ENCODE results near the gene RSPH6A. TPM values are rescaled to one million over a fixed set of nuclear protein-coding genes. Genes with fewer than 3 reads are reported as not detected.

RSPH6A gene
- total and polyA plus RNA-seq, 2 of the 13 experiments (the other 11 are each of a cell fraction or from before 2014, with no cell fraction given): 0.07 TPM; not detected in 1

DNA sequence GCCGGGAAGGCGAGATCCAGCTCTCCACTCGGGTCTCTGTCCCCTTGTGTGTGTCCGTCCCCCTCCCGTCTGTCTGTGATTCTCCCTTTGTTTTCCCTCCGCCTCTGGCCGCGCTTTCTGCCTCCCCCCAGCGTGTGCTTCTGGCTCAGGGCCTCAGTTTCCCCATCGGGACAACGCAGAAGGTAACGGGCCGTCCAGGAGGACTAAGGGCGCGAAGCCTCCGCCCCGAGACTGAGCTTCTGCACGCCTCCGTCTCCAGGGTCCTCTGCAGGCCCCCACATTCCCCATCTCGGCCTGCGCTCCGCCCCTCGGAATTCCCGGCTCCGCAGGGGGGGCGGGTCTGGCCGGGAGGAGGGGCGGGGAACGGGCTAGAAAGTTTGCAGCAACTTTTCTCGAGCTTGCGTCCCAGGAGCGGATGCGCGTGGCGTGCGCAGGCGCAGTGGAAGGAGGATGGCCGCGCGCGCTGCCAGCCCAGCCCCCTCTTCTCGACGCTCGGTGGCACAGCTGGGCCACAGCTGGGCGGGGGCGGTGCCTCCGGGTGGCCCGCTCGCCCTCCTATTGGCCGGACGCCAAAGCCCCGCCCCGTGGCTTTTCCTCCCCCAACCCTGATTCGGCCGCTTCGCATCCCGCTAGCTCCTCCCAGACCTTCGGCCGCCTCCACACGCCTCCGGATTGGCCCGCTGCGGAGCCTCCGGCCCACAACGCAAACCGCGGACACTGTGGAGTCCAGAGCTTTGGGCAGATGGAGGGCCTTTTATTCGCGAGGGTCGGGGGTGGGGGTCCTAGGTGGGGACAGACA lies 45.9 kb downstream of the RSPH6A start, which contains the start of gene SIX5 (continued):
- no peak for TF ChIP-seq ZNF367 (CRISPR knock-in tag; IDR thresholded peaks at IDR 0.05; ENCODE audit: borderline replicate concordance)
- TF ChIP-seq PHF8 (CRISPR knock-in tag; IDR thresholded peaks at IDR 0.05): peak; percentile 72
- no peak for TF ChIP-seq ZNF552 (CRISPR knock-in tag; IDR thresholded peaks at IDR 0.05; ENCODE audit: borderline replicate concordance)
- no peak for TF ChIP-seq ZNF317 (CRISPR knock-in tag; IDR thresholded peaks at IDR 0.05)
- no peak for TF ChIP-seq ZC3H4 (CRISPR knock-in tag; IDR thresholded peaks at IDR 0.05; ENCODE audit: borderline replicate concordance)
- no peak for TF ChIP-seq GTF3A (CRISPR knock-in tag; conservative IDR thresholded peaks at IDR 0.05)
- no peak for TF ChIP-seq NBN (conservative IDR thresholded peaks at IDR 0.05)
- TF ChIP-seq ARHGAP35 (CRISPR knock-in tag; IDR thresholded peaks at IDR 0.05; ENCODE audit: borderline replicate concordance): peak; percentile 75
- TF ChIP-seq FOXJ3 (CRISPR knock-in tag; IDR thresholded peaks at IDR 0.05; ENCODE audit: borderline replicate concordance): peak; percentile 40; the same call in 1 of the 2 replicates
- peak; percentile 86; the same call in 1 of the 2 replicates for TF ChIP-seq ZFP37 (CRISPR knock-in tag; IDR thresholded peaks at IDR 0.05; ENCODE audit: borderline replicate concordance)
- TF ChIP-seq AGO1 (IDR thresholded peaks at IDR 0.05; ENCODE audit: low read depth, low read length, poor library complexity, severe bottlenecking): peak; percentile 10
- TF ChIP-seq ZNF362 (CRISPR knock-in tag; IDR thresholded peaks at IDR 0.05; ENCODE audit: borderline replicate concordance): no peak; the same call in 1 of the 2 replicates
- no peak for TF ChIP-seq TMF1 (CRISPR knock-in tag; IDR thresholded peaks at IDR 0.05; ENCODE audit: low read depth)
- TF ChIP-seq ZNF501 (CRISPR knock-in tag; IDR thresholded peaks at IDR 0.05): peak; percentile 48; the same call in 1 of the 2 replicates
- TF ChIP-seq, protein P1, sequence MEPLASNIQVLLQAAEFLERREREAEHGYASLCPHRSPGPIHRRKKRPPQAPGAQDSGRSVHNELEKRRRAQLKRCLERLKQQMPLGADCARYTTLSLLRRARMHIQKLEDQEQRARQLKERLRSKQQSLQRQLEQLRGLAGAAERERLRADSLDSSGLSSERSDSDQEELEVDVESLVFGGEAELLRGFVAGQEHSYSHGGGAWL (CRISPR knock-in tag; IDR thresholded peaks at IDR 0.05): 0 out of 2 replicates have a peak, but pooled peaks have one; percentile 60
- TF ChIP-seq, protein P2, sequence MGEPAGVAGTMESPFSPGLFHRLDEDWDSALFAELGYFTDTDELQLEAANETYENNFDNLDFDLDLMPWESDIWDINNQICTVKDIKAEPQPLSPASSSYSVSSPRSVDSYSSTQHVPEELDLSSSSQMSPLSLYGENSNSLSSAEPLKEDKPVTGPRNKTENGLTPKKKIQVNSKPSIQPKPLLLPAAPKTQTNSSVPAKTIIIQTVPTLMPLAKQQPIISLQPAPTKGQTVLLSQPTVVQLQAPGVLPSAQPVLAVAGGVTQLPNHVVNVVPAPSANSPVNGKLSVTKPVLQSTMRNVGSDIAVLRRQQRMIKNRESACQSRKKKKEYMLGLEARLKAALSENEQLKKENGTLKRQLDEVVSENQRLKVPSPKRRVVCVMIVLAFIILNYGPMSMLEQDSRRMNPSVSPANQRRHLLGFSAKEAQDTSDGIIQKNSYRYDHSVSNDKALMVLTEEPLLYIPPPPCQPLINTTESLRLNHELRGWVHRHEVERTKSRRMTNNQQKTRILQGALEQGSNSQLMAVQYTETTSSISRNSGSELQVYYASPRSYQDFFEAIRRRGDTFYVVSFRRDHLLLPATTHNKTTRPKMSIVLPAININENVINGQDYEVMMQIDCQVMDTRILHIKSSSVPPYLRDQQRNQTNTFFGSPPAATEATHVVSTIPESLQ (CRISPR knock-in tag; conservative IDR thresholded peaks at IDR 0.05): 0 out of 2 replicates have a peak, but pooled peaks have one; percentile 33
- TF ChIP-seq, protein P3, sequence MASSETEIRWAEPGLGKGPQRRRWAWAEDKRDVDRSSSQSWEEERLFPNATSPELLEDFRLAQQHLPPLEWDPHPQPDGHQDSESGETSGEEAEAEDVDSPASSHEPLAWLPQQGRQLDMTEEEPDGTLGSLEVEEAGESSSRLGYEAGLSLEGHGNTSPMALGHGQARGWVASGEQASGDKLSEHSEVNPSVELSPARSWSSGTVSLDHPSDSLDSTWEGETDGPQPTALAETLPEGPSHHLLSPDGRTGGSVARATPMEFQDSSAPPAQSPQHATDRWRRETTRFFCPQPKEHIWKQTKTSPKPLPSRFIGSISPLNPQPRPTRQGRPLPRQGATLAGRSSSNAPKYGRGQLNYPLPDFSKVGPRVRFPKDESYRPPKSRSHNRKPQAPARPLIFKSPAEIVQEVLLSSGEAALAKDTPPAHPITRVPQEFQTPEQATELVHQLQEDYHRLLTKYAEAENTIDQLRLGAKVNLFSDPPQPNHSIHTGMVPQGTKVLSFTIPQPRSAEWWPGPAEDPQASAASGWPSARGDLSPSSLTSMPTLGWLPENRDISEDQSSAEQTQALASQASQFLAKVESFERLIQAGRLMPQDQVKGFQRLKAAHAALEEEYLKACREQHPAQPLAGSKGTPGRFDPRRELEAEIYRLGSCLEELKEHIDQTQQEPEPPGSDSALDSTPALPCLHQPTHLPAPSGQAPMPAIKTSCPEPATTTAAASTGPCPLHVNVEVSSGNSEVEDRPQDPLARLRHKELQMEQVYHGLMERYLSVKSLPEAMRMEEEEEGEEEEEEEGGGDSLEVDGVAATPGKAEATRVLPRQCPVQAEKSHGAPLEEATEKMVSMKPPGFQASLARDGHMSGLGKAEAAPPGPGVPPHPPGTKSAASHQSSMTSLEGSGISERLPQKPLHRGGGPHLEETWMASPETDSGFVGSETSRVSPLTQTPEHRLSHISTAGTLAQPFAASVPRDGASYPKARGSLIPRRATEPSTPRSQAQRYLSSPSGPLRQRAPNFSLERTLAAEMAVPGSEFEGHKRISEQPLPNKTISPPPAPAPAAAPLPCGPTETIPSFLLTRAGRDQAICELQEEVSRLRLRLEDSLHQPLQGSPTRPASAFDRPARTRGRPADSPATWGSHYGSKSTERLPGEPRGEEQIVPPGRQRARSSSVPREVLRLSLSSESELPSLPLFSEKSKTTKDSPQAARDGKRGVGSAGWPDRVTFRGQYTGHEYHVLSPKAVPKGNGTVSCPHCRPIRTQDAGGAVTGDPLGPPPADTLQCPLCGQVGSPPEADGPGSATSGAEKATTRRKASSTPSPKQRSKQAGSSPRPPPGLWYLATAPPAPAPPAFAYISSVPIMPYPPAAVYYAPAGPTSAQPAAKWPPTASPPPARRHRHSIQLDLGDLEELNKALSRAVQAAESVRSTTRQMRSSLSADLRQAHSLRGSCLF (CRISPR knock-in tag; IDR thresholded peaks at IDR 0.05; ENCODE audit: borderline replicate concordance): no peak

All from HepG2 (cell line).